ENCODE measurements around the gene EFL1. TPM values are rescaled to one million over a fixed set of nuclear protein-coding genes. Genes with fewer than 3 reads are reported as not detected.

Gene EFL1
- total and polyA plus RNA-seq, 2 of the 8 experiments (the other 6 are each of a cell fraction or from before 2014, with no cell fraction given): 10.8 to 31.5 TPM

DNA sequence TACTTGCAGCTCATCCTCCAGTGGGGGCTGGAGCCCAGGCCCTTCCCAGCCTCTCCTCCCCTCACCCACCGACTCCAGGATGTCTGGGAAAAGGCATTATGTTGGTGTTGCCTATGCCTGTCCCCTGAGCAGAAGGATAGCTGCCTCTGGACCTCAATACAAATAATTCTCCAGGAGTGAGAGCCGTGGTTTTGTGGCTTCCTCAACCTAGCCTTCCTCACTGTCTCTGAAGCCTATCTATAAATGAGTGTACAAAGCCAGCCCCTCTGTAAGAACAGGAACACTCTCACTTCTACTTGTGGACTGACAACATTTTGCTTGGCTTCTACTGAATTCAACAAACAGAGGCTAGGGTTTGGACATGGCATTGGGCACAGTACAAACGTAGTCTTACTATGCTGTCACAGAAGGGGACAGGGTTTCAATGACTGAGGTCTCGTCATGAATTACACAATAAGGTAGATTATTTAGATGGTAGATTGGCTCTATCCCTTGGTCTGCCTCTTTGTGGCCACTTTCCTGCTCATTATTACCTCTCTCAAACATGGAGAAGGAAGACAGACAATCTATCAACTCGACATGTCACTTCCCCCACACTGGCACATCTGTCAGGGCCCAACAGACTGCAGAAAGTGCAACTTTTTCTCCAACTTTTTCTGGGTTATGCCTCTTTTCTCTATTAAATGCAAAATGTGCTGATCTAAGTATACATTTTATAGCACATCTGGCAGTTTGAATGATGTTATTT is 134.0 kb downstream of the EFL1 start:
- no peak overlapping the region for H3K14ac ChIP-seq (ENCODE audit: insufficient read length)
- 89% methylated on average over 5 of the region's 5 CpGs; no CpG with 5 or more reads in 1 of the 2 experiments for WGBS, 2 experiments (ENCODE audit: extremely low coverage in 1 of 2, insufficient coverage in 1 of 2, insufficient read length in 1 of 2, insufficient replicate concordance in 2 of 2, low coverage in 1 of 2, low lambda C conversion rate in 2 of 2, missing lambda C conversion rate in 1 of 2)
- H3K56ac ChIP-seq (replicated peaks; ENCODE audit: insufficient read length, low read depth, low read length): no peak overlapping the region
- no peaks in the 10 kb centered on the region for H3K79me2 ChIP-seq (ENCODE audit: control insufficient read depth in 1 of 2, insufficient read depth in 2 of 2, low read length in 2 of 2)
- no peak for TF ChIP-seq EZH2 (IDR thresholded peaks at IDR 0.05; ENCODE audit: low read depth, low read length, severe bottlenecking)
- no peak for TF ChIP-seq TCF12 (IDR thresholded peaks at IDR 0.05; ENCODE audit: low read depth, low read length)
- FAIRE-seq (no peak), DNase-seq (ENCODE audit: low read depth in 1 of 2, low spot score in 2 of 2) (no peak)
- H2BK15ac ChIP-seq (ENCODE audit: low read length): no peak overlapping the region
- H3K27me3 ChIP-seq (replicated peaks in 1 of 4; ENCODE audit: control insufficient read depth in 3 of 4, extremely low read depth in 1 of 4, insufficient read depth in 3 of 4, low read length in 3 of 4): no peaks in the 10 kb centered on the region
- no peak overlapping the region for H2AFZ ChIP-seq (ENCODE audit: low read length)
- no peaks in the 10 kb centered on the region for H3K23me2 ChIP-seq (ENCODE audit: low read depth, low read length)
- H3K27ac ChIP-seq (ENCODE audit: low read depth, low read length): no peak overlapping the region
- no peaks in the 10 kb centered on the region for H3K9me3 ChIP-seq (ENCODE audit: insufficient read depth in 2 of 2, low read depth in 1 of 2, low read length in 1 of 2)
- H2AK5ac ChIP-seq (ENCODE audit: low read depth, low read length): no peak overlapping the region
- H3K4me3 ChIP-seq (ENCODE audit: extremely low read depth in 1 of 4, insufficient read depth in 2 of 4, low read depth in 3 of 4, low read length in 4 of 4): no peak overlapping the region
- H3K36me3 ChIP-seq (ENCODE audit: control insufficient read depth in 2 of 4, insufficient read depth in 4 of 4, low read length in 3 of 4): 0 out of 8 replicates have a peak, but pooled peaks cover 0 to 4% (median 0%) of the 10 kb centered on the region in 4 experiments
- ChIA-PET CTCF (ENCODE audit: partially characterized antibody) (interaction anchor here (1.1 to 5.9 kb wide), 6 partner anchors 13 to 81 kb away, joined by 3 to 38 read pairs (median 4); no protein-coding TSS in a partner anchor), POLR2A (ENCODE audit: partially characterized antibody) (no interaction called here)
- no peak overlapping the region for H3K18ac ChIP-seq (ENCODE audit: extremely low read depth, low read length)
- H3K4me2 ChIP-seq (ENCODE audit: insufficient read depth in 1 of 2, low read depth in 2 of 2, low read length in 2 of 2): no peak overlapping the region
- H3K23ac ChIP-seq (ENCODE audit: insufficient read length): no peak overlapping the region
- H3K79me1 ChIP-seq (ENCODE audit: low read depth, low read length): no peaks in the 10 kb centered on the region
- no peaks in the 10 kb centered on the region for H3K4me1 ChIP-seq (replicated peaks in 1 of 4; ENCODE audit: control insufficient read depth in 3 of 4, insufficient read depth in 4 of 4, low read length in 3 of 4)
- no peaks in the 10 kb centered on the region for H4K20me1 ChIP-seq (replicated peaks in 1 of 2; ENCODE audit: control insufficient read depth in 1 of 2, insufficient read depth in 2 of 2, low read length in 2 of 2)
- no peak overlapping the region for H3K9ac ChIP-seq (replicated peaks in 1 of 4; ENCODE audit: extremely low read depth in 1 of 4, low read depth in 3 of 4, low read length in 3 of 4)
- H2BK120ac ChIP-seq (replicated peaks; ENCODE audit: low read depth, low read length): no peak overlapping the region
- no peak overlapping the region for H4K5ac ChIP-seq (ENCODE audit: insufficient read length, low read depth, low read length)
- H2BK5ac ChIP-seq (ENCODE audit: low read depth, low read length): no peak overlapping the region; the same call in 1 of the 2 replicates
- no peak overlapping the region for H4K8ac ChIP-seq (ENCODE audit: extremely low read depth, insufficient read depth, low read length)
- H3K4ac ChIP-seq (replicated peaks; ENCODE audit: insufficient read length, low read depth, low read length): no peak overlapping the region
- H2BK12ac ChIP-seq (ENCODE audit: low read depth, low read length): no peak overlapping the region
- H2BK20ac ChIP-seq (ENCODE audit: low read length): no peak overlapping the region
- no peak overlapping the region for H4K91ac ChIP-seq (replicated peaks; ENCODE audit: insufficient read length, low read length)
